HepG2 (cell line): ENCODE data around the gene CLN6. TPM values are rescaled to one million over a fixed set of nuclear protein-coding genes. Genes with fewer than 3 reads are reported as not detected.

Experiments used
- ASH2L ChIP-seq: fragments of 300-600, 200-600 bp; sonication (generic); IDR thresholded peaks from 2 replicates; pipeline ENCODE4 v1.7.0; 2017; ENCODE audit warnings: low read depth, mild to moderate bottlenecking, moderate library complexity, mixed read lengths, low read length; ENCODE audit not compliant: insufficient read length
- BRD4 ChIP-seq: sonication (generic); formaldehyde crosslinking; IDR thresholded peaks from 2 replicates; pipeline ENCODE4 v1.4.0; 2020; ENCODE audit warnings: missing genetic modification reagents
- DR1 ChIP-seq: sonication (generic); formaldehyde crosslinking; IDR thresholded peaks from 2 replicates; pipeline ENCODE4 v1.8.0; 2021; ENCODE audit warnings: mild to moderate bottlenecking, missing genetic modification reagents, inconsistent platforms
- GABPA ChIP-seq, 2 experiments: IDR thresholded peaks; 2 replicates each; pipeline ENCODE4 v1.6.1; 2011 to 2016; ENCODE audit warnings: low read depth in 2 of 2, low read length in 1 of 2, missing biosample characterization in 1 of 2, missing genetic modification characterization in 1 of 2
- HES4 ChIP-seq: sonication (generic); formaldehyde crosslinking; IDR thresholded peaks from 2 replicates; pipeline ENCODE4 v1.9.0; 2021; ENCODE audit warnings: mild to moderate bottlenecking, missing genetic modification reagents, borderline replicate concordance
- HHEX ChIP-seq: IDR thresholded peaks from 2 replicates; pipeline ENCODE4 v1.6.1; 2016; ENCODE audit warnings: control low read depth
- HMG20B ChIP-seq: conservative IDR thresholded peaks from 2 replicates; pipeline ENCODE4 v1.6.1; 2016; ENCODE audit warnings: missing genetic modification reagents, missing compliant biosample characterization
- HMGA1 ChIP-seq: sonication (generic); formaldehyde crosslinking; conservative IDR thresholded peaks from 2 replicates; pipeline ENCODE4 v1.4.0; 2020; ENCODE audit warnings: missing genetic modification reagents
- IKZF4 ChIP-seq: sonication (generic); formaldehyde crosslinking; IDR thresholded peaks from 2 replicates; pipeline ENCODE4 v1.5.1; 2020; ENCODE audit warnings: borderline replicate concordance, mild to moderate bottlenecking, low read depth, missing genetic modification reagents; ENCODE audit errors: not compliant biosample characterization
- NFIC ChIP-seq: IDR thresholded peaks from 2 replicates; pipeline ENCODE4 v1.6.1; 2012; ENCODE audit warnings: mild to moderate bottlenecking, low read length, inconsistent platforms
- NFYC ChIP-seq: IDR thresholded peaks from 2 replicates; pipeline ENCODE4 v1.6.1; 2016; ENCODE audit warnings: missing genetic modification reagents, missing compliant biosample characterization
- NONO ChIP-seq, 2 experiments: fragments of 450-650 bp in 1 of 2; sonication (generic) in 1 of 2; formaldehyde crosslinking in 1 of 2; IDR thresholded peaks in 1 of 2; conservative IDR thresholded peaks in 1 of 2; 2 replicates each; pipeline versions ENCODE4 v1.6.1 to v1.8.0; 2017 to 2022; ENCODE audit warnings: mild to moderate bottlenecking in 1 of 2, missing genetic modification reagents in 1 of 2, moderate library complexity in 1 of 2
- RELA ChIP-seq: sonication (generic); formaldehyde crosslinking; IDR thresholded peaks from 2 replicates; pipeline ENCODE4 v1.4.0; 2020; ENCODE audit warnings: missing genetic modification reagents
- RXRB ChIP-seq: IDR thresholded peaks from 2 replicates; pipeline ENCODE4 v1.6.1; 2016; ENCODE audit warnings: borderline replicate concordance, missing genetic modification reagents, missing compliant biosample characterization
- SIN3A ChIP-seq: IDR thresholded peaks from 2 replicates; pipeline ENCODE4 v1.6.1; 2011; ENCODE audit warnings: low read depth, mild to moderate bottlenecking, control low read depth, low read length, borderline replicate concordance
- STAG1 ChIP-seq: sonication (generic); formaldehyde crosslinking; IDR thresholded peaks from 2 replicates; pipeline ENCODE4 v1.4.0; 2020; ENCODE audit warnings: missing genetic modification reagents
- TRAFD1 ChIP-seq: sonication (generic); formaldehyde crosslinking; IDR thresholded peaks from 2 replicates; pipeline ENCODE4 v1.5.1; 2020; ENCODE audit warnings: missing genetic modification reagents, mild to moderate bottlenecking, borderline replicate concordance
- U2AF2 ChIP-seq: fragments of 200-400 bp; formaldehyde crosslinking; IDR thresholded peaks from 2 replicates; pipeline ENCODE4 v1.6.1; 2017; ENCODE audit warnings: low read depth, mild to moderate bottlenecking, low read length
- ZBTB26 ChIP-seq: IDR thresholded peaks from 2 replicates; pipeline ENCODE4 v1.6.1; 2016; ENCODE audit warnings: missing compliant biosample characterization, missing genetic modification reagents, borderline replicate concordance
- ZBTB44 ChIP-seq: sonication (generic); formaldehyde crosslinking; IDR thresholded peaks from 2 replicates; pipeline ENCODE4 v1.4.0; 2020; ENCODE audit warnings: missing genetic modification reagents
- ZNF326 ChIP-seq: sonication (generic); formaldehyde crosslinking; IDR thresholded peaks from 2 replicates; pipeline ENCODE4 v1.4.0; 2020; ENCODE audit warnings: missing genetic modification reagents, borderline replicate concordance
- ZNF496 ChIP-seq: sonication (generic); formaldehyde crosslinking; IDR thresholded peaks from 2 replicates; pipeline ENCODE4 v1.8.1; 2023; ENCODE audit warnings: mild to moderate bottlenecking, moderate library complexity, missing genetic modification reagents; ENCODE audit not compliant: insufficient replicate concordance
- ZNF503 ChIP-seq: sonication (generic); formaldehyde crosslinking; IDR thresholded peaks from 2 replicates; pipeline ENCODE4 v1.4.0; 2020; ENCODE audit warnings: missing genetic modification reagents
- ZNF567 ChIP-seq: sonication (generic); formaldehyde crosslinking; IDR thresholded peaks from 2 replicates; pipeline ENCODE4 v1.8.1; 2023; ENCODE audit warnings: mild to moderate bottlenecking, missing genetic modification reagents, borderline replicate concordance
- polyA plus RNA-seq, 8 experiments: library from polyadenylated mRNA; depleted of rRNA in 3 of 8; stranded (reverse) in 7 of 8; unstranded in 1 of 8; fragments of >200 nt; fragmentation: Illumina TruSeq in 4 of 8; extraction: Trizol in 4 of 8; gene quantifications; 2 replicates each; pipeline versions ENCODE4 v1.2.1 to v1.2.3, GENCODE V29; 2011 to 2016; ENCODE audit warnings: low read depth in 4 of 8, missing spikeins in 1 of 8, mixed read lengths in 1 of 8; ENCODE audit not compliant: insufficient read depth in 1 of 8
- total RNA-seq, 5 experiments: library from RNA; depleted of rRNA; stranded (reverse); fragments of >200 nt; fragmentation: Illumina TruSeq; extraction: Trizol; gene quantifications; 2 replicates each; pipeline ENCODE4 v1.2.3, GENCODE V29; 2016; ENCODE audit warnings: low read depth in 1 of 5

Gene CLN6
- total and polyA plus RNA-seq, 2 of the 13 experiments (the other 11 are each of a cell fraction or from before 2014, with no cell fraction given), result 24.9 to 27.1 TPM

- no peak for TF ChIP-seq SIN3A
- TF ChIP-seq HMGA1 (CRISPR knock-in tag), result no peak
- no peak for TF ChIP-seq ASH2L
- no peak for TF ChIP-seq U2AF2
- TF ChIP-seq BRD4, result no peak
- TF ChIP-seq ZBTB26, result no peak
- TF ChIP-seq DR1, result no peak
- TF ChIP-seq NFIC, result no peak
- no peak for TF ChIP-seq HES4 (CRISPR knock-in tag)
- no peak for TF ChIP-seq STAG1
- no peak for TF ChIP-seq IKZF4
- TF ChIP-seq NFYC (CRISPR knock-in tag), result no peak
- TF ChIP-seq RELA (CRISPR knock-in tag), result no peak
- TF ChIP-seq TRAFD1, result no peak
- TF ChIP-seq HMG20B (CRISPR knock-in tag), result no peak
- no peak for TF ChIP-seq ZNF503 (CRISPR knock-in tag)
- no peak for TF ChIP-seq ZNF496 (CRISPR knock-in tag)
- no peak for TF ChIP-seq NONO (IDR thresholded peaks at IDR 0.05)
- TF ChIP-seq NONO (CRISPR knock-in tag; conservative IDR thresholded peaks at IDR 0.05), result no peak
- TF ChIP-seq HHEX (CRISPR knock-in tag), result no peak
- no peak for TF ChIP-seq GABPA (IDR thresholded peaks at IDR 0.05; ENCODE audit: low read depth, low read length)
- TF ChIP-seq GABPA (CRISPR knock-in tag; IDR thresholded peaks at IDR 0.05; ENCODE audit: low read depth), result no peak
- TF ChIP-seq ZNF326, result no peak
- TF ChIP-seq ZBTB44, result no peak
- no peak for TF ChIP-seq RXRB (CRISPR knock-in tag)
- TF ChIP-seq ZNF567, result no peak
Measured at GRCh38 chr15:68256675-68257450, 27.3 kb upstream of the CLN6 start (continued).
